IPS-NIHi7 (cell line): ENCODE data around the gene PLTP.
"Not testable (repeated sequence)": the region's sequence is repeated elsewhere in the genome, so short reads cannot be mapped to it uniquely, and the experiment has no call there.

Experiments
- DNase-seq: peaks from one replicate; pipeline ENCODE4 v3.0.0; 2012; ENCODE audit warnings: mixed read lengths; ENCODE audit errors: extremely low spot score

The PLTP gene

GRCh38 chr20:45944965-45945677 lies 33.2 kb upstream of the PLTP start:
- DNase-seq, result no peak

- no peak for DNase-seq
Measured at GRCh38 chr20:45944151-45944964, 32.4 kb upstream of the PLTP start.

GRCh38 chr20:45943613-45944012 lies 31.7 kb upstream of the PLTP start:
- DNase-seq, result no peak

GRCh38 chr20:45940469-45940868 lies 28.5 kb upstream of the PLTP start:
- no peak for DNase-seq

- DNase-seq, result no peak
Measured at GRCh38 chr20:45940053-45940452, 28.1 kb upstream of the PLTP start.

GRCh38 chr20:45938727-45939438 lies 26.9 kb upstream of the PLTP start:
- peak; percentile 63 for DNase-seq

GRCh38 chr20:45937765-45938164 lies 25.8 kb upstream of the PLTP start:
- no peak for DNase-seq

GRCh38 chr20:45935416-45936046 lies 23.6 kb upstream of the PLTP start:
- DNase-seq, result no peak

- peak; percentile 99 for DNase-seq
Measured at GRCh38 chr20:45934586-45935415, 22.8 kb upstream of the PLTP start, which contains the start of gene PCIF1. PCIF1 (plus strand) TSS chr20:45934683; CDS start chr20:45939000, 4,317 bp downstream.

- DNase-seq, result peak; percentile 51
Measured at GRCh38 chr20:45934046-45934585, 22.2 kb upstream of the PLTP start.

- DNase-seq, result peak; percentile 91
Measured at GRCh38 chr20:45933266-45934045, 21.5 kb upstream of the PLTP start.

GRCh38 chr20:45931680-45932079 lies 19.7 kb upstream of the PLTP start:
- not testable (repeated sequence) for DNase-seq

GRCh38 chr20:45927071-45927878 lies 15.3 kb upstream of the PLTP start:
- DNase-seq, result no peak

GRCh38 chr20:45926731-45927070 lies 14.7 kb upstream of the PLTP start:
- no peak for DNase-seq

- no peak for DNase-seq
Measured at GRCh38 chr20:45925821-45926506, 14.0 kb upstream of the PLTP start.

GRCh38 chr20:45924391-45925261 lies 12.7 kb upstream of the PLTP start:
- no peak for DNase-seq

GRCh38 chr20:45921337-45922189 lies 9.6 kb upstream of the PLTP start:
- DNase-seq, result no peak
